WTC11 (cell line): ENCODE data around the gene ZNF556. TPM values are rescaled to one million over a fixed set of nuclear protein-coding genes. Genes with fewer than 3 reads are reported as not detected.

Experiments used
- ATAC-seq: fragments of 200-7000 bp; cut with Tn5 transposase; 2 replicates; pipeline ENCODE4 v1.10.0; 2021; ENCODE audit warnings: mild to moderate bottlenecking, moderate library complexity
- CTCF ChIA-PET: fragments of 300-600 bp; sonication (Branson Sonifier 250); formaldehyde crosslinking; loops from one replicate; lab custom pipeline; 2021; ENCODE audit warnings: antibody characterized with exemption; lab: Charles Lee
- POLR2A ChIA-PET: fragments of 350-600 bp; sonication (Branson Sonifier 250); formaldehyde crosslinking; loops from one replicate; lab custom pipeline; 2021; ENCODE audit warnings: antibody characterized with exemption; lab: Charles Lee
- DNase-seq: peaks from one replicate; pipeline ENCODE4 v3.0.0; 2021; ENCODE audit warnings: low spot score
- H3K27ac Mint-ChIP-seq: 2 replicates; pipeline ENCODE4 v1.8.0; 2021; ENCODE audit warnings: mixed read lengths
- H3K27me3 Mint-ChIP-seq: 2 replicates; pipeline ENCODE4 v1.8.0; 2021; ENCODE audit warnings: low read depth, mild to moderate bottlenecking, moderate library complexity, mixed read lengths
- H3K36me3 Mint-ChIP-seq: 2 replicates; pipeline ENCODE4 v1.8.0; 2021; ENCODE audit warnings: mixed read lengths
- H3K4me1 Mint-ChIP-seq: 2 replicates; pipeline ENCODE4 v1.8.0; 2022; ENCODE audit warnings: mixed read lengths
- H3K4me3 Mint-ChIP-seq: 2 replicates; pipeline ENCODE4 v1.8.0; 2021; ENCODE audit warnings: mild to moderate bottlenecking, moderate library complexity, mixed read lengths
- H3K9me3 Mint-ChIP-seq: 2 replicates; pipeline ENCODE4 v1.8.0; 2021; ENCODE audit warnings: mixed read lengths
- AR ChIP-seq: fragments of 250-450 bp; sonication (Bioruptor Pico); IDR thresholded peaks from 2 replicates; pipeline ENCODE4 v1.9.0; 2021; ENCODE audit warnings: mild to moderate bottlenecking
- E2F4 ChIP-seq: sonication (generic); formaldehyde crosslinking; IDR thresholded peaks from 2 replicates; pipeline ENCODE4 v1.8.1; 2022; ENCODE audit warnings: low read depth, mild to moderate bottlenecking, moderate library complexity, missing genetic modification reagents, borderline replicate concordance
- ERG ChIP-seq: fragments of 250-450 bp; sonication (Bioruptor Pico); IDR thresholded peaks from 2 replicates; pipeline ENCODE4 v1.8.0; 2021; ENCODE audit warnings: mild to moderate bottlenecking
- GABPB1 ChIP-seq: sonication (generic); formaldehyde crosslinking; IDR thresholded peaks from 2 replicates; pipeline ENCODE4 v1.8.1; 2023; ENCODE audit warnings: mild to moderate bottlenecking, missing genetic modification reagents
- JAZF1 ChIP-seq: fragments of 250-450 bp; sonication (Bioruptor Pico); IDR thresholded peaks from 2 replicates; pipeline ENCODE4 v1.9.0; 2021; ENCODE audit warnings: moderate library complexity, mild to moderate bottlenecking, inconsistent platforms
- OVOL2 ChIP-seq: fragments of 250-450 bp; sonication (Bioruptor Pico); IDR thresholded peaks from 2 replicates; pipeline ENCODE4 v1.9.0; 2021; ENCODE audit warnings: mild to moderate bottlenecking, borderline replicate concordance
- SMAD4 ChIP-seq: sonication (generic); formaldehyde crosslinking; IDR thresholded peaks from 2 replicates; pipeline ENCODE4 v1.8.0; 2022; ENCODE audit warnings: mild to moderate bottlenecking, missing genetic modification reagents
- ZNF671 ChIP-seq: fragments of 250-450 bp; sonication (Bioruptor Pico); IDR thresholded peaks from 2 replicates; pipeline ENCODE4 v1.8.0; 2021; ENCODE audit warnings: mild to moderate bottlenecking
- total RNA-seq: library from RNA; stranded (reverse); gene quantifications from 3 replicates; pipeline ENCODE4 v1.2.3, GENCODE V29; 2021
- TF ChIP-seq, protein P1 (sequence below): sonication (generic); formaldehyde crosslinking; IDR thresholded peaks from 2 replicates; pipeline ENCODE4 v1.8.1; 2022; ENCODE audit warnings: missing genetic modification reagents, borderline replicate concordance
- TF ChIP-seq, protein P2 (sequence below): sonication (generic); formaldehyde crosslinking; conservative IDR thresholded peaks from 2 replicates; pipeline ENCODE4 v1.8.1; 2023; ENCODE audit warnings: mild to moderate bottlenecking, low read depth, missing genetic modification reagents, moderate library complexity
- TF ChIP-seq, protein P3 (sequence below): sonication (generic); formaldehyde crosslinking; IDR thresholded peaks from 2 replicates; pipeline ENCODE4 v1.8.1; 2022; ENCODE audit warnings: mild to moderate bottlenecking, moderate library complexity, missing genetic modification reagents

ZNF556 gene
- total RNA-seq, 1 experiment from 2014 or later = 0.11 TPM

- TF ChIP-seq AR (CRISPR knock-in tag) (no peak), ERG (CRISPR knock-in tag) (no peak), E2F4 (CRISPR knock-in tag) (no peak), OVOL2 (no peak), ZNF671 (no peak)
- TF ChIP-seq, protein P1, sequence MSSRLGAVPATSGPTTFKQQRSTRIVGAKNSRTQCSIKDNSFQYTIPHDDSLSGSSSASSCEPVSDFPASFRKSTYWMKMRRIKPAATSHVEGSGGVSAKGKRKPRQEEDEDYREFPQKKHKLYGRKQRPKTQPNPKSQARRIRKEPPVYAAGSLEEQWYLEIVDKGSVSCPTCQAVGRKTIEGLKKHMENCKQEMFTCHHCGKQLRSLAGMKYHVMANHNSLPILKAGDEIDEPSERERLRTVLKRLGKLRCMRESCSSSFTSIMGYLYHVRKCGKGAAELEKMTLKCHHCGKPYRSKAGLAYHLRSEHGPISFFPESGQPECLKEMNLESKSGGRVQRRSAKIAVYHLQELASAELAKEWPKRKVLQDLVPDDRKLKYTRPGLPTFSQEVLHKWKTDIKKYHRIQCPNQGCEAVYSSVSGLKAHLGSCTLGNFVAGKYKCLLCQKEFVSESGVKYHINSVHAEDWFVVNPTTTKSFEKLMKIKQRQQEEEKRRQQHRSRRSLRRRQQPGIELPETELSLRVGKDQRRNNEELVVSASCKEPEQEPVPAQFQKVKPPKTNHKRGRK = no peak
- TF ChIP-seq, protein P2, sequence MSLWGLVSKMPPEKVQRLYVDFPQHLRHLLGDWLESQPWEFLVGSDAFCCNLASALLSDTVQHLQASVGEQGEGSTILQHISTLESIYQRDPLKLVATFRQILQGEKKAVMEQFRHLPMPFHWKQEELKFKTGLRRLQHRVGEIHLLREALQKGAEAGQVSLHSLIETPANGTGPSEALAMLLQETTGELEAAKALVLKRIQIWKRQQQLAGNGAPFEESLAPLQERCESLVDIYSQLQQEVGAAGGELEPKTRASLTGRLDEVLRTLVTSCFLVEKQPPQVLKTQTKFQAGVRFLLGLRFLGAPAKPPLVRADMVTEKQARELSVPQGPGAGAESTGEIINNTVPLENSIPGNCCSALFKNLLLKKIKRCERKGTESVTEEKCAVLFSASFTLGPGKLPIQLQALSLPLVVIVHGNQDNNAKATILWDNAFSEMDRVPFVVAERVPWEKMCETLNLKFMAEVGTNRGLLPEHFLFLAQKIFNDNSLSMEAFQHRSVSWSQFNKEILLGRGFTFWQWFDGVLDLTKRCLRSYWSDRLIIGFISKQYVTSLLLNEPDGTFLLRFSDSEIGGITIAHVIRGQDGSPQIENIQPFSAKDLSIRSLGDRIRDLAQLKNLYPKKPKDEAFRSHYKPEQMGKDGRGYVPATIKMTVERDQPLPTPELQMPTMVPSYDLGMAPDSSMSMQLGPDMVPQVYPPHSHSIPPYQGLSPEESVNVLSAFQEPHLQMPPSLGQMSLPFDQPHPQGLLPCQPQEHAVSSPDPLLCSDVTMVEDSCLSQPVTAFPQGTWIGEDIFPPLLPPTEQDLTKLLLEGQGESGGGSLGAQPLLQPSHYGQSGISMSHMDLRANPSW (CRISPR knock-in tag) = no peak
Measured at GRCh38 chr19:2848616-2849015, 18.5 kb upstream of the ZNF556 start (continued).

DNA sequence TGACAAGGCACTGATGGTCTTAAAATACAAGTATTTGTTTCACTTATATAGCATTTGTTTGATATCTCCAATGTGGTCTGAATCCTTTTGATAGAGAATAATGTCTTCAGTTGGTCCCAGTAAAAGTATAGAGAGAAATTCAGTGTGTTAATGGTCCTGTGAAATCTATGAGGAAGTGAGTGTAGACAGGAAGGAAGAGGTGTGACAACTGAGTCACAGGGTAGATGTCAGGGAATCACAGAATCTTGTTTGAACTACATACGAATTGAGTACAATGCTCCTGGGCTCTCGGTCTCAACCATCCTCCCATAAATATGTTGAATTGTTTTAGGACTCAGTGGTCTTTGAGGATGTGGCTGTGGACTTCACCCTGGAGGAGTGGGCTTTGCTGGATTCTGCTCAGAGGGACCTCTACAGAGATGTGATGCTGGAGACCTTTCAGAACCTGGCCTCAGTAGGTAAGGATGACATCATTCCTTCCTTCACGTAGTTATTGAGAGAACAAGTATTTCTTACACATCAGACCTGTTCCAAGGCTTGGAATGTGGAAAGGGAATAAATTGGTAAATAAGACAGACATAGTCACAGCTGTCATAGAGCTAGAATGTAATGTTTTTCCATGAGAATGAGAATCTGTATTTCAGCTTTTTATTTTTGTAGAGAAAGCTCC, 16.7 kb upstream of the ZNF556 start:
- ATAC-seq = no peak
- no peak for DNase-seq
- Mint-ChIP-seq H3K4me1 (no peaks in the 10 kb centered on the region), H3K27me3 (peaks cover 8% of the 10 kb centered on the region), H3K9me3 (peaks cover 67% of the 10 kb centered on the region), H3K36me3 (peaks cover 69% of the 10 kb centered on the region), H3K27ac (no peak overlapping the region), H3K4me3 (no peak overlapping the region)
- CTCF ChIA-PET = interaction anchor here (1.2 kb wide), 1 partner anchor 9 kb away, joined by 5 read pairs; the partner anchor contains the start of gene ZNF555
- no peak for TF ChIP-seq ERG (CRISPR knock-in tag)
- POLR2A ChIA-PET = interaction anchor here (0.7 kb wide), 1 partner anchor 39 kb away, joined by 3 read pairs; no protein-coding TSS in a partner anchor

GRCh38 chr19:2852598-2852997, 14.5 kb upstream of the ZNF556 start:
- POLR2A ChIA-PET = no interaction called here
- Mint-ChIP-seq H3K4me1 (no peaks in the 10 kb centered on the region), H3K9me3 (peaks cover 74% of the 10 kb centered on the region), H3K27me3 (peaks cover 11% of the 10 kb centered on the region), H3K4me3 (no peak overlapping the region), H3K36me3 (peaks cover 74% of the 10 kb centered on the region), H3K27ac (no peak overlapping the region)
- CTCF ChIA-PET = no interaction called here
- ATAC-seq (no peak), DNase-seq (no peak)
- TF ChIP-seq JAZF1 (no peak), SMAD4 (no peak), GABPB1 (CRISPR knock-in tag) (no peak), ERG (CRISPR knock-in tag) (no peak)
- TF ChIP-seq, protein P3, sequence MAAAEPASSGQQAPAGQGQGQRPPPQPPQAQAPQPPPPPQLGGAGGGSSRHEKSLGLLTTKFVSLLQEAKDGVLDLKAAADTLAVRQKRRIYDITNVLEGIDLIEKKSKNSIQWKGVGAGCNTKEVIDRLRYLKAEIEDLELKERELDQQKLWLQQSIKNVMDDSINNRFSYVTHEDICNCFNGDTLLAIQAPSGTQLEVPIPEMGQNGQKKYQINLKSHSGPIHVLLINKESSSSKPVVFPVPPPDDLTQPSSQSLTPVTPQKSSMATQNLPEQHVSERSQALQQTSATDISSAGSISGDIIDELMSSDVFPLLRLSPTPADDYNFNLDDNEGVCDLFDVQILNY (CRISPR knock-in tag) = no peak
